ENCODE measurements around the gene ANHX.
"Not testable (repeated sequence)": the region's sequence is repeated elsewhere in the genome, so short reads cannot be mapped to it uniquely, and the experiment has no call there.

Gene ANHX

DNA sequence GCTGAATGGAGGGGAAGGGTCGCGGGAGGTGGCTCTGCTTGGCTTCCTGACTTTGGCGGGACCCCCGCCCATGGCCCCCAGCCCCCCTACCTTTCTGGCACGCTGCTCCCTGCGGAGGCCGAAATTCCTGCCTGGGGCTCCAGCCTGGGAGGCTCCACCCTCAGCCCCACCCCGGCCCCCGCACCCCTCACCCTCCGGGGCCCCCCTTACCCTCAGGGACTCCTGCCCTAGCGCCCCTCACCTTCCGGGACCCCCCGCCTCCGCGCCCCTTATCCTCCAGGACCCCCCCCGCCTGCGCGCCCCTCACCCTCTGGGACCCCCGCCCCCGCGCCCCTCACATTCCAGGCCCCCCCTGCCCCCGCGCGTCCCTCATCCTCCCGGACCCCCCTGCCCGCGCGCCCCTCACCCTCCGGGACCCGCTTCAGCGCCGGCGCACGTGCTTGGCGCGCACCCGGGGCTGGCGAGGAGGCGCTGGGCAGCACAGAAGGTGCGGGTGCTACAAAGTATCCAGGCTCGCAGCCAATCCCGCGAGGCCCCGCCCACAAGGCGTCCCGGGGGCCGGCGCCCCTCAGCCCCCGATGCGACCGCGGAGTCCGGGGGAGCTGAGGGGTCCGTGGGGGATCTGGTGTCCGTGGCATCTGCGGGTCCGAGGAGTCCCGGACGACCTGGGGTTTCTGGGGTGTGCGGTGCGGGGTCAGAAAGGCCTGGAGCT, at the start of gene ANHX:
Gene ANHX (minus strand): TSS at position 477 of the 712 bp plus-strand sequence. CDS start 1,521 bp downstream, outside the sequence.
- no peak for DNase-seq (ENCODE audit: low spot score)

DNA sequence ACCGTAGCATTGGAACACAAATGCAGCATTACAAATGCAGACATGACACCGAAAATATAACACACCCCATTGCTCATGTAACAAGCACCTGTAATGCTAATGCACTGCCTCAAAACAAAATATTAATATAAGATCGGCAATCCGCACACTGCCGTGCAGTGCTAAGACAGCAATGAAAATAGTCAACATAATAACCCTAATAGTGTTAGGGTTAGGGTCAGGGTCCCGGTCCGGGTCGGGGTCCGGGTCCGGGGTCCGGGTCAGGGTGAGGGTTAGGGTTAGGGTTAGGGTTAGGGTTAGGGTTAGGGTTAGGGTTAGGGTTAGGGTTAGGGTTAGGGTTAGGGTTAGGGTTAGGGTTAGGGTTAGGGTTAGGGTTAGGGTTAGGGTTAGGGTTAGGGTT, 29.0 kb upstream of the ANHX start:
- not testable (repeated sequence) for DNase-seq (ENCODE audit: low spot score)

DNA sequence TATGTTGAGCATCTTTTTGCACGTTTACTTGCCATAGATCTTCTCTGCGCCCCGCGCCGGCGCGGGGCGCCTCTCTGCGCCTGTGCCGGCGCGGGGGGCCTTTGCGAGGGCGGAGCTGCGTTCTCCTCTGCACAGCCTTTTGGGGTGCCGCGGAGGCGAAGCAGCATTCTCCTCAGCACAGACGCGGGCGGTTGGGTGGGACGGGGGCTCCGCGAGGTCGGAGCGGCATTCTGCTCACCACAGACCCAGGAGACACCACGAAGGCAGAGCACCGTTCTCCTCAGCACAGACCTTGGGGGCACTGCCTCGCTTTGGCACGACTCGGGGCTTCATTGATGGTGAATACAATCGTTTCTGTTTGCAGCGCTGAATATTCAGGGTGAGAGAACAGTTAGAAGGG, 28.5 kb upstream of the ANHX start:
- no peak for DNase-seq (ENCODE audit: low spot score)

DNA sequence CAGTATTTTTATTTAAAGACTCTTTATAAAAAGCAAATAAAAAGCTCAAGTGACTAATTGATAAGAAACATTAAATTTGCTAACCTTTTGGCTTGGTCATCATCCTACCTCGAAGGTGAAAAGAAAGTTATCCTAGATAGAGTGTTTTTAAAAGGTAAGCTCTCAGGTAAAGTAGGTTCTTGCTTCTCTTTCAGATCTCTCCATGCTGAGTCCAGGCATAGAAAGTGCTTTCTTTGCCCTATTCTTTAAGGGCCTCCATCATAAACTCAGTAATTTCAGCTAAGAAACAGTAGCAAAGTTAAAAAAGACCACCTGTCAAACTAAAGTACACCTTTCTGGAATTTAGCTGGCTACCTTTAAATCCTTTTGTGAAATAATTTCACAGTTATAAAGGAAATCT, 20.6 kb upstream of the ANHX start:
- no peak for DNase-seq (ENCODE audit: low spot score)

DNA sequence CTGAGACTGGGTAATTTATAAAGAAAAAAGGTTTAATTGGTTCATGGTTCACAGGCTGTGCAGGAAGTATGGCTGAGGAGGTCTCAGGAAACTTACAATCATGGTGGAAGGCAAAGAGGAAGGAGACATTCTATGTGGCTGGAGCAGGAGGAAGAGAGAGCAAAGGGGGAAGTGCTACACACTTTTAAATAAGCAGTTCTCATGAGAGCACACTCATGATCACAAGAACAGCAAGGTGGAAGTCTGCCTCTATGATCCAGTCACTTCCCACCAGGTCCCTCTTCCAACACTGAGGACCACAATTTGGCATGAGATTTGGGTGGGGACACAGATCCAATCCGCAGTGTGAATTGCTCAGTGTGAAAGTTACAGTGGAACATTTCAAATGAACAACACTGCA, 20.2 kb upstream of the ANHX start:
- DNase-seq (ENCODE audit: low spot score): not testable (repeated sequence)

DNA sequence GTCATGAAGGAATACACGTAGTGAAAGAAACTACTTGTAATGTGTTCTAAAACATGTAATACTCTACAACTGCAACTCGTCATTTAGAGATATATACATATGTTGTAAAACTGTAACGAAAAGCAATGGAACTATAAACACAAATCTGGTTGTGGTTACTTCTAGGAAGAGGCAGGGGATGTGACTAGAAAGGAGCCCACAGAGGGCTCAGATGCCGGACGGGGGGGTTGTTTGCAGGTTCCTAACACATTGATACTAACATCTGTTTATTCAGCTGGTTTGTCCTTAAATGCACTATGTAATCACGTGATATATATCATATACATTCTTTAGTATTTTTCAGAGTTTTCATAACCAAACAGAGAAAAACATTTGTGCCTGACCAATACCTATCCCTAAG, 16.1 kb upstream of the ANHX start:
- DNase-seq (ENCODE audit: low spot score): no peak

DNA sequence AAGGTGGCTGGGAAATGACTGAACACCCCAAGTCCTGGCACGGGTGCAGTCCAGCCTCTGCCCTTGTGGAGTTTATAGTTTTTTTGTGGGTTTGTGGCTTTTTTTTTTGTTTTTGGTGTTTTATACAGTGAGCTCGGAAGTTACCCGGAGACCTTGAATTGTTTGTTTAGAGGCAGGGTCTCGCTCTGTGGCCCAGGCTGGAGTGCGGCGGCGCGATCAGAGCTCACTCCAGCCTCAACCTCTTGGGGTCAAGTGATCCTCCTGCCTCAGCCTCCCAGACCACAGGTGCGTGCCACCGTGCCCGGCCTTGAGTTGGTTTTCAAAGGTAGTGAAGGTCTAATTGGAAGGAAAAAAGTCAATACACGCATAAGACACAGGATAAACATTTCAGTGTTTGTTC, 879 bp upstream of the ANHX start:
- no peak for DNase-seq (ENCODE audit: low spot score)

DNA sequence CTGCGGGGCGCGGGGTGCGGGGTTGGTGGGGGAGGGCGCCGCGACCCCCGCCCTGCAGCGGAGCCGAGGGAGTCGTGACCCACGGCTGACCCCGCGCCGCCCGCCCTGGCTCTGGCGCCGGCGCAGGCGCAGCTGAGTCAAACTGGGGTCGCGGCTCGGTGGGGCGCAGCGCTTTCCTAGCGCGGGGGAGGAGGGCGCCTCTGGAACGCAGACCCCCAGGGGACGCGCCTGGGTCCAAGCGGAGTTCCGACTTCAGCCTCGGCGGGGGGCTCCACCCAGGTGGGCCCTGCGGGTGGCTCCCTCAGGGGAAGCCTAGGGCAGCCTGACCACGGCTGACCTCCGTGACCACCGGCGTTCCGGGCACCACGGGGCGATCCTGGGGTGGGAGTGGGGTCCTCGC, 467 bp upstream of the ANHX start:
- DNase-seq (ENCODE audit: low spot score): no peak

DNA sequence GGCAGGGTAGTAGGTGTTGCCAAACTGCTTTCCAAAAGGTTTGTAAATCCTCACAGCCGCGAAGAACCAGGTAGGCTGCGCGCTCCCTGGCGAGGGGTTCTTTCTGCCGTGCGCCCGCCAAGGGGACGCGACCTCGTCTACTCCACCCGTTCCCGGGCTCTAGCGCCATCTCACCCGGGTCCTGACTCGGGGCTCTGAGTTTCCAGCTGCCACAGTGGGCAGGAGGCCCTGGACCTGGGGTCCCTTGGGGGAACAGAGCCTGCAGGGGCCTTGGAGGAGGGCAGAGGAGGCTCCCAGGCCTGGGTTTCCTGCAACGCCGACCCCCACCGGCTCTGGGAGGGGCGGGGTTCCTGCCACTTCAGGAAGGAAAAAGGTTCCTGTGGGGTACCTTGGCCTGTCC, 706 bp downstream of the ANHX start:
- DNase-seq (ENCODE audit: low spot score): no peak

DNA sequence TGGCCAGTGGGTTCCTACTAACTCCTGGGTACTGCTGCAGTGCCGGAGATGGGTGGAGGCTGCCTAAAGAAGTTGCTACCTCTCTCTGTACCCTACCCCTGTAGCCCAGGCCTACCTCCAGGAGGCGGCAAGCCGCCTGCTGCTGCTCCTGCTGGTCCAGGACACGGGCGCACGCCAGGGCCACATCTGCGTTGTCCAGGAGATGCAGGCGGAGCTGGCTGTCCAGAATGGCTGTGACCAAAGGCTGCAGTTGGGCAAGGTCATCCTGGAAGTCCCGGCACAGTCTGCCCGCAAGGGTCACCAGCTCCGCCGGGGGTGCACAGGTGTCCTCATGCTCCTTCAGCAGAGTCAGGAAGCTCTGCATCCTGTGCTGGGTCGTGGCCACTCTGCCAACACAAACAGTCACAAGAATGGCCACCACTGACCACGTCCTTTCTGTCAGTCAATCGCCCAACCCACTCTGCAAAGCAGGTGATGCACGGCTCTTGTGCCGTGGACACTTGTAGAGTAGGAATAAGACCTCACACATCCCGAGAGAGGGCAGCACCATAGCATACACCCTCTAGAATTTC, 1.6 kb downstream of the ANHX start:
- DNase-seq (ENCODE audit: low spot score): no peak

DNA sequence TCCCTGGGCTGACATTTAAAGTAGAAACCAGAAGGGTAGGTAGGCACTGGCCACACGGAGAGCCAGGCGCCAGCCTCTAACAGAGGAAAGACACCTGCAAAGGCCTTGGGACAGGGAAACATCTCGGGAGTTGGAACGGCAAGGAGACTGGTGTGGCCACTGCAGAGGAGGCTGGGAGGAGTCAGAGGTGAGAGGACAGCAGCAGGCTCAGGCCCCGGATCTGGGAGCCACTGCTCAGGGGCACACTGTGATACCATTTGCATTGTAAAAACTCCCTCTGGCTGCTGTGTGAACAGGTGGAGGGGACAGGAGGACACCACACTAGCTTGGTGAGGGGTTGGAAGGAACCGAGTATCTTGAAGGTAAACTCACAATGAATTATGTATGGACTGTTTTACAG, 2.7 kb downstream of the ANHX start:
- no peak for DNase-seq (ENCODE audit: low spot score)

DNA sequence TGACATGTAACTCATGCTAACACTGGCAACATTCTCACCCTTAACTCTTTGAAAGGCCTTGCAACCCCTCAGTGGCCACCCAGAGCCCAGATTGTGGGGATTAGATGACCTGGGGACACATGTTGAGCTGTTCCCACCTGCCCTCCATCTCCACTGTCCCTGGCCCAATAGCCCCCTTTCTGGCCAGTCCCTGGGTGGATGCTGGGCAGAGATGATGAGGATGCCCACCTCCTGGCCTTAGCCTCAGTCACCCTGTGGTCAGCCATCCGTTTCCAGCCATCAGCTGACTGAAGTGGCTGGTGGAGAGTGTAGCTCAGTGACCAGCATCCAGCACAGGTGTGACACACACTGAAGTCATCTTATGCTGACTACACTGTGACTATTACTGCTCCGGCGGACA, 4.7 kb downstream of the ANHX start:
- DNase-seq (ENCODE audit: low spot score): peak; percentile 18

DNA sequence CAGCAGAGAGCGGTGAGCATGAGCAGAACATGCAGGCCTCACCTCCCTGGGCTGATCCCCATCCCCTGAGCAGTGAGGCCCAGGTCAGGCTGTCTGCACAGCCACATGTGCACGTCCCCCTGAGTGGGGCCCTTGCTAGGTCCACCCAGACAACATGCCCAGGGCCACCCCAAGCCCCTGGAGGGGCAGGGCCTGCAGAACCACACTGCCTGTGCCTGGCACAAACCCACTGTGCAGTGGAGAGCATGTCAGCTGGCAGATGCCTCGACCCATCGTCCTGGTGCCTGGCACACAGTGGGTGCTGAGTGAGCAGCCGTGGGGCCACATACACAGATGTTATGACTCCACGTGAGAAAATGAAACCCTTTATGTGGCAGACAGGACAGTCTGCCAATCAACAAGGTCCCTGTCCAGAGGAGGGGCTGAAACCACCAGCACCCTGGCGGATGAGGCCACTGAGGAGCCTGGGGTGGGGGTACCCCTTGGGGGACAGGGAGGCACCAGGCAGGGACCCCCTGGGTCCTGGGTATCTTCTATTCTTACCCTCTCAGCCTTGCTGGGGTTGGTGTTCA, 8.3 kb downstream of the ANHX start:
- no peak for DNase-seq (ENCODE audit: low spot score)

DNA sequence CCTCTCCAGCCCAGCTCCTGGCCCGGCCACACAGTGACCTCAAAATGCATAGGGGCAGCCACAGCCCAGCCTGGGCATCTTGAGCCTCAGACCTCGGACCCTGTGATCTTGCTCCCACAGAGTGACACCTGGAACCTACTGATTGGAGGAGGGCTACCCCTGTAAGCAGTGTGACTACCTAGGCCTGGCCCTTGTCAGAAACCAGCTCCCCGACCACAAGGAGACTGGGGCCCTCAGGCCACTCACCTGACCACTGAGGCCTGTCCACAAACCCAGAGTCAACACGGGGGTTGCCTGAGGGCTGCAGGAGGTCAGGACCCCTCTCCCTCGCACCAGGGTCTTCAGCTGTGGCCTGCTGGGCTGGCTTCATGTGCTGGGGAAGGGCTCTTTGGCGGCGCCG, 9.0 kb downstream of the ANHX start:
- no peak for DNase-seq (ENCODE audit: low spot score)

DNA sequence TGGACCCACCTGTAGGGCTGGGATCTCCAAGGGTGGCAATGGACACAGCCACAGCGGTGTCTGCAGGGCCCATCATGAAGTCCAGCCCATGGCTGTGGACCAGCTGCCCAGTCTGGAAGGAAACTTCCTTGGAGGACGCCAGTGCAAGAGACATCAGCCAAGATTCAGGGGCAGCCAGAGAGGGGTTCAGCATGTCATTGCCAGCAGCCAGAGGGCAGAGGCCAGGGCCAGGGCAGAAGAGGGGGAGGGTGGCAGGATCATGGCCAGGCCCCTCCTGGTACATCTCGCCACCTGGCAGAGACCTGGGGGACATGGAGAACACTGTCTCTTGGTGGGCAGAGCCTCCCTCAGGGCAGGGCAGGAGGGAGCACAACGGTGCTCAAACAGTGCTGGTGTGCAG, 10.2 kb downstream of the ANHX start:
- no peak for DNase-seq (ENCODE audit: low spot score)

DNA sequence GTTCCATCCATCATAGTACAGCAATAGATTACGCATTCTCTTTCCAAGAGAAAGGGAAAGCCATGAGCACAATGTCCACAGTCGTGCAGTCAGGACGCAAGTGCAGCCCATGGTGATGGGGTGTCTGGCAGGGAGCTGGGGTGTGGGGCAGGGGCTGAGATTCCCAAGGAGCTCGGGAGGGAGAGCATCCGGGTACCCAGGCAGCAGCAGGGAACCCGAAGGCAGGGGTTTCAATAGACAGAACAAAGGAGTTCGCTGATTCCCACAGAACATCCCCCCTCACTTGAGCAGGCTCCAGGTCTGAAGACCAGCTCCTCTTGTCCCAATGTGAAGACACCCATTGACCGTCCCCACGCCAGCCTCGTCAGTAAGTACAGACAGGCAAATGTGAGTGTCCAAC, 13.5 kb downstream of the ANHX start:
- DNase-seq (ENCODE audit: low spot score): no peak

DNA sequence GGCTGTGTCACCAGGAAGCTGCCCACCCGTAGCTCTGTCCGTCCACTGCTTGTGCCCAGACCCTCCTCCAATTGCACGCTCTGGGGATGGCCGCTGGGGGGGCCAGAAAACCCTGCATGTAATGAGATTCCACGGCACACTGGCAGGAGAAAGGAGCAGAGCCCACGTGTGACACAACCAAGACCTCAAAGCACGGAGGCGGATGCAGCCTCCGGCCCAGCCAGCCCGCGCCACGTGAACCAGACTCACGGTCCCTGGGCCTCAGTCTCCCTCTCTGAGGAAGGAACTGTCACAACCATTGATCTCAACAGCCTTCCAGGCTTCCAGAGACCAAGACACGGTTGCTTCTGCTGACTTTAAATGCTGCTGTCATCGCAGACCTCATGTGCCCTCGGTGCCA, 14.4 kb downstream of the ANHX start:
- DNase-seq (ENCODE audit: low spot score): no peak

DNA sequence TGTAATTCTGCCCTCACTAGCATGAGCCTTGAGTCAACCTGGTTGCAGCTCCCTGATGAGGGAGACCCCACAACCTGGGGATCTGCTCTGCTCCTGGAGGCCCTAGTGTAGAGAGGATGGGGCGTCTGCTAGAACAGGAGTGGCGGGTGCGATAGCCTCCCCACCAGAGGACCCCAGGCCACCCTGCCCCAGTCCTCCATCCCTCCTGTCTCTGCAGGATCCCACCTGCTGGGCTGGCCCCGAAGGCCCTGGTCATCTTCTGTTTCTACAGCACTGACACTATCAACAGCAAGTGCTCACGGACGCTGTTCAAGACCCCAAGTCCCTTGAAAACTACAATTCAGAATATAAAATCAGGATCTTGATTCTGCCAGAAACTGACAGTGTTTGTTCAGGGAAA, 15.2 kb downstream of the ANHX start:
- no peak for DNase-seq (ENCODE audit: low spot score)

DNA sequence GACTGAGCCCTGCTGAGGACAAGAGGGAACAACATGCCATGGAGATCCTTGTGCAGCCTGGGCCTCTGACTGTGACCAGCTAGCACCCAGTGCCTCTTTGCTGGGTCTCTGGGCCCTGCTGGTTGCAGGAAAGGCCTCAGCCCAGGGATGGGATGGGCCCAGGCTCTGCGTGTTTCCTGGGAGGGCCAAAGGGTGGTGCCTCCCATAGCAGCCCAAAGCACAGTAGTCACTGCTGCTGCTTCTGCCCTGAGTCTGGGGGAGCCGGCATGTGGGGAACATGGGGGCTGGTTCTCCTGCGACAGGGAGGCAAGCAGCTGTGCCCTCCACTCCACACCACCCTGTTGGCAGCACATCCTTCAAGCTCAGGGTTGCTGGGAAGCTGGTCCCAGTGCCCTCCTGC, 18.5 kb downstream of the ANHX start:
- DNase-seq (ENCODE audit: low spot score): no peak

DNA sequence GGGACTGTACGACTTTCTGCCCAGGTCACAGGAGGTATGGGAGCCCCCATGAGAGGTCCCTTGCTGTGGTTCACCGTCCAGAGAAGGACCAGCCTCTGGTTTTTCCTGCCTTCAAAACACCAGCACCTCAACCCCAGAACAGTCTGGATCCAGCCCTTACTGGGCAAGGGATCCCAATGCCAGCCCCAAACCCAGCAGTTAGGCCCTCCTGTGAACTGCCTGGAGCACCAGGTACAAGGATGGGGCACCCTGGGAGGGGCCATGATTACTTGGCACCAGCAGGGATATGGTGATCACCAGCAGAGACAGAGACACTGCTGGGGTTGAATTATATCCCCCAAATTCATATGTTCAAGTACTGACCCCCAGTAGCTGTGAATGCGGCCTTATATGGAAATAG, 20.0 kb downstream of the ANHX start:
- DNase-seq (ENCODE audit: low spot score): no peak

DNA sequence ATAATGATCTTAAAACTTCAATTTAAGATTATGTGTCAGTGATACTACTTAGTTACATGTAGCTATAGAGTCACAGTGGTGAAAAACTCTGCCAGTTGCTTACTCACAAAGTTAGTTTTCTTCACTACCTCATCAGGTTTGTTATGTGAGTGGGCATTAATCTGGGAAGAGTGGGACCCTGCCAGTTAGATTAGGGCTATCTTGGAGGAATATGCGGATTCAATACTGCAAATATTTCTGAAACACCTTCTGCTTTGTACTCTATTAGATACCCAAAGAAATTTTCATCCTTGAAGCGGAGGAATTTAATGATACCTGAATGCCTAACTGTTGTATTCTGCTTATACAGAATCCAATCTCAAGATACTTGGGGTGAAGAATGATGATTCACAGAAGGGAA, 29.3 kb downstream of the ANHX start:
- DNase-seq (ENCODE audit: low spot score): no peak

DNA sequence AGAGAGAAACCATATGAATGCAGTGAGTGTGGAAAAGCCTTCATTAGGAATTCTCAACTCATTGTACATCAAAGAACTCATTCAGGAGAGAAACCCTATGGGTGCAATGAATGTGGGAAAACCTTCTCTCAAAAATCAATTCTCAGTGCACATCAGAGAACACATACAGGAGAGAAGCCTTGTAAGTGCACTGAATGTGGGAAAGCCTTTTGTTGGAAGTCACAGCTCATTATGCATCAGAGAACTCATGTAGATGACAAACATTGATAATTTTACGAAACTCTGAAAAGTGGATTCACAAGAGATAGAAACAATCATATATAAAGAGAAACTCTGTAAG, 31.4 kb downstream of the ANHX start:
- no peak for DNase-seq (ENCODE audit: low spot score)

DNA sequence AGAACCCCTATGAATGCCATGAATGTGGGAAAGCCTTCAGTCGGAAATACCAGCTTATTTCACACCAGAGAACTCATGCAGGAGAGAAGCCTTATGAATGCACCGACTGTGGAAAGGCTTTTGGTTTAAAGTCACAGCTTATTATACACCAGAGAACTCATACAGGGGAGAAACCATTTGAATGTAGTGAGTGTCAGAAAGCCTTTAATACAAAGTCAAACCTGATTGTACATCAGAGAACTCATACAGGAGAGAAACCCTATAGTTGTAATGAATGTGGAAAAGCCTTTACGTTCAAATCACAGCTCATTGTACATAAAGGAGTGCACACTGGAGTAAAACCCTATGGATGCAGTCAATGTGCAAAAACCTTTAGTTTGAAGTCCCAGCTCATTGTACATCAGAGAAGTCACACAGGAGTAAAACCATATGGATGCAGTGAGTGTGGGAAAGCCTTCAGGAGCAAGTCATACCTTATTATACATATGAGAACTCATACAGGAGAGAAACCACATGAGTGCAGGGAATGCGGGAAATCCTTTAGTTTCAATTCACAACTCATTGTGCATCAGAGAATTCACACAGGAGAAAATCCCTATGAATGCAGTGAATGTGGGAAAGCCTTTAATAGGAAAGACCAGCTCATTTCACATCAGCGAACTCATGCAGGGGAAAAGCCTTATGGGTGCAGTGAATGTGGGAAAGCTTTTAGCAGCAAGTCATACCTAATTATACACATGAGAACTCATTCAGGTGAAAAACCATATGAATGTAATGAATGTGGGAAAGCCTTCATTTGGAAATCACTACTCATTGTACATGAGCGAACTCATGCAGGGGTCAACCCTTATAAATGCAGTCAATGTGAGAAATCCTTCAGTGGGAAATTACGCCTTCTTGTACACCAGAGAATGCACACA, 32.1 kb downstream of the ANHX start:
- no peak for DNase-seq (ENCODE audit: low spot score)

Data from kidney tubule cell (primary cell).